Stimulated activated CD8-positive, alpha-beta memory T cell treated with anti-CD3 and anti-CD28 coated beads, Interleukin-15, amount 100 ng/mL, for 4 hours (primary cell): ENCODE measurements around the gene DAPP1.
"Not testable (repeated sequence)": the region's sequence is repeated elsewhere in the genome, so short reads cannot be mapped to it uniquely, and the experiment has no call there.

ENCODE experiments used
- DNase-seq, 2 donors: peaks; one replicate each; pipeline ENCODE4 v3.0.0-alpha.2; 2020; ENCODE audit warnings: low read depth in 2 of 2

DAPP1 gene, protein sequence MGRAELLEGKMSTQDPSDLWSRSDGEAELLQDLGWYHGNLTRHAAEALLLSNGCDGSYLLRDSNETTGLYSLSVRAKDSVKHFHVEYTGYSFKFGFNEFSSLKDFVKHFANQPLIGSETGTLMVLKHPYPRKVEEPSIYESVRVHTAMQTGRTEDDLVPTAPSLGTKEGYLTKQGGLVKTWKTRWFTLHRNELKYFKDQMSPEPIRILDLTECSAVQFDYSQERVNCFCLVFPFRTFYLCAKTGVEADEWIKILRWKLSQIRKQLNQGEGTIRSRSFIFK

DNA sequence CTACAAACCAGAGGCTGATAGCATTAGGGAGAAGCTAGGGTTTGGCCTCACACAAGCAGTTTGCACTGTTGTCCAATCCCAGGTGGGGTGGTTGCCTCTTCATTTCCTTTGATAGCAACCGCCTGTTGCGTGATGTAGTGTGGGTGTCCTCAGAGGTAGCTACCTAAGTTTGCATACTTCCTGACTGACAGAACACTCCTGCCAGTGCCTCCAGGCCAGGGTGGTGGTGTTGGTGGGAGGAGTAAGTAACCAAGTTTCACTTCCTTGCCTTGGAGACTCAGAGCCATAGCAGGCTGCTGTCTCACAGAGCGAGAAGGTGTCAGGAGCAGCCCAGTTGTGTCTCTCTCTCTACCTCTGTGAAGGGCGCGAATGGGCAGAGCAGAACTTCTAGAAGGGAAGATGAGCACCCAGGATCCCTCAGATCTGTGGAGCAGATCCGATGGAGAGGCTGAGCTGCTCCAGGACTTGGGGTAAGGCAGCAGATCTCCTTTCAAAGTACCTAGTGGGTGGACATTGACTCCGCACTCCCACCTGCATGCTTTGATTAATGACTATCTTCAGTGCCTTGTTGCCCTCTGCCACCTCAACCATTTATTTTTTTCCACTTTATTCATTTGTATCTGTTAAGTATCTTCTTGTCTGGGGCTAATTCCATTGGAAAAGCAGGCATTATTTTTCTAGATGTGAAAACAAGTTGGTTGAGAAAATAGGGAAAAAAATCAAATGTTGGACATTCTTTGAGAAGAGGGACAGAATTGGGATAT is at the start of gene DAPP1:
Gene DAPP1, plus strand, starts transcription at position 283 of the 764 bp plus-strand sequence. Its CDS starts 87 bp downstream, at position 370.
- DNase-seq: peak; percentile 26 to 56

GRCh38 chr4:99770842-99771241 is 45.8 kb upstream of the DAPP1 start:
- DNase-seq: not testable (repeated sequence)

GRCh38 chr4:99783940-99784339 is 32.7 kb upstream of the DAPP1 start:
- DNase-seq: no peak

DNA sequence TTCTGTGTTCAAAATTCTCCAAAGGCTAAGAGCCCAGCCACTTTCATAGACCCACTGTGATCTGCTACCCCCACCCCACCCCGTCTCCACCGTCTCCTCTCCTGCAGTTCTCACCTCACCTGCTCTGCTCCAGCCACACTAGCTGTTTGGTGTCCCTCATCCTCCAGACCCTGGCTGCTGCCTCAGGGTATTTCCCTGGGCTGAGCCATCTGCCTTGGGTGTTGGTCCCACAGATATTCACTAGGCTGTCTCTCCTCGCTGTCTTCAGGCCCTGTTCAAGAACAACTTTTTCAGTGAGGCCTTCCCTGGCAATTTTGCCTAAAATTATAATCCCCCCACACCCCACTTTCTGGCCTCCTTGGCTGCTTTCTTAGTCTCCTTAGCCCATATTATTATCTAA is 31.8 kb upstream of the DAPP1 start:
- no peak for DNase-seq

DNA sequence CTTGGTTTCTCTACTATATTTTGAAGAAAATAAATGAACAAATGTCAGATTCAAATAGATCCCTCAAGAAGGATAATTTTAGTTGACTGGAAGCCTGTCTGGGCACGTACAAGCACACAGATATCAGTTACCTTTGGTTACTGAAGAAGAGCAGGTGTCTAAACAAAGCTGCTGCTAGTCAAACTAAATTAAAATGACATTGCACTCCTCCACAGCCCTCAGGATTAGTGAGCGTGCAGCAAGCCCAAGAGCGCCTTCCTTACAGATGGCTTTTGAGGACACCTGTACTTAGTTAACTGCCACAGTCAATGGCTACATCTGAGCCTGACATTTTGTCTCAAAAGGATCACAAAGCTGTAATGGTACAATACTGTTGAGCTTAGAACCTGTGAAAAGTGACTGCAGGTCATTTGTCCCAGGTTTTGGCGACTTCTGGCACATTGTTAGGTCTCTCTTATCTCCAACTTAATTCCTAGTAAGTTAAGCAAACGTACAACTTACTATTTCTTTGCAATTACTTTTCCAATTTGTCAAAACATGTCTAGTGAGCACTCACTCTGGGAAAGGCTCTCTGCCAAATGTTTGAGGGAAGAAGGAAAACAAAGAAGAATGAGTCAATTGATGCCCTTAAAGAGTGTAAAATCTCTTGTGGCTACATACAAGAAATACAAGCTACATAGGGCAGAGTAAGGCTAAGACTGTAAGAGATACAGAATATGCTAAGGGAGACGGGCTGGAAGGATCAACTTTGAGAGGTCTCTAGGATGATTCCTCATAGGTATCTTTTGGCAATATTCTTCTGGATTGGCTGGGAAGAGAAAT is 25.6 kb upstream of the DAPP1 start:
- DNase-seq: no peak

GRCh38 chr4:99800332-99801004 is 16.2 kb upstream of the DAPP1 start:
- DNase-seq: no peak

DNA sequence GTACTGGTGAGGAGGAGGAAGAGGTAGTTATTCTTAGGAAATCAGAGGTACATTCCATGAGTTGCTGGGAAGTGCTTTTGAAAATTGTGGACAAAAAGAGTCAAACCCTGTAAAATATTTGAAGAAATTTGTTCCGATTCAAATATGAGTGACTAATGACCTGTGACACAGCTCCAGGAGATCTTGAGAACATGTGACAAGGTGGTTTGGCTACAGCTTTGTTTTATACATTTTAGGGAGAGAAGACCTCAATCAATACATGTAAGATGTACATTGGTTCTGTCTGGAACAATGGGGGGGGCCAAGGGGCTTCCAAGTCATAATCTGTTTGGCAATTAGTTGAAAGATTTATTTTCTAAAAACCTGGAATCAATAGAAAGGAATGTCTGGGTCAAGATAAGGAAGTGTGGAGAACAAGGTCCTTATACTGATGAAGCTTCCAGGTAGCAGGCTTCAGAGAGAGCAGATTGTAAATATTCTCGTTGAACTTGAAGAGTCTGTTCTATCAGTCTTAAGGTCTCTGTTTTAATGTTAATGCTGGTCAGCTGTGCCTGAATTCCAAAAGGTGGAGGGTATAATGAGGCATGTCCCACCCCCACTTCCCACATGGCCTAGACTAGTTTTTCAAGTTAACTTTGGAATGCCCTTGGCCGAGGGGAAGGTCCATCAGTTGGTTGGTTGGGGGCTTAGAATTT is 15.5 kb upstream of the DAPP1 start:
- no peak for DNase-seq

DNA sequence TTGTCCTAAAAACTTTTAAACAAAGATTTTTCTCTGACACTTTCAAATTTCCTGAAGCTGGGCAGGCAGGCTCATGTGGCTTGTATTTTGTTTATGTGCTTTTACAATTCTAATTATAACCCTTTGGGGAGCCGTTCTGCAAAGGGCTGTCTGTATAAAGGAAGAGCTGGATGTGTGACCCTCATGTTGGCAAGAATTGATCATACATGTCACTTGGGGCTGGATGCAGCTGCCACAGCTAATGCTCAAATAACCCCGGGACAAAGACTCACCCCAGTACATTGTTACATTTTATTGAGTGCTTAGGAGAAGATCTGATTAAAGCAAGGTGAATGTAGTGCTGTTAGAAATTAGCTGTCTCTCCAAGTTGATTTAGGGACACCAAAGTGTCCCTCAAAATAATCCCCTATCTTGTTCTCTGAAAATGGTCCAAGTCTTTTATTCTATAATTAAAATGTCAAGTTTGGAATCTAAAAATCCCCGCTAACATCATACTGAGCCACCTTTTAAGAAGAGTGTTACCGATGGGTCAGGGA is 13.0 kb upstream of the DAPP1 start:
- no peak for DNase-seq

DNA sequence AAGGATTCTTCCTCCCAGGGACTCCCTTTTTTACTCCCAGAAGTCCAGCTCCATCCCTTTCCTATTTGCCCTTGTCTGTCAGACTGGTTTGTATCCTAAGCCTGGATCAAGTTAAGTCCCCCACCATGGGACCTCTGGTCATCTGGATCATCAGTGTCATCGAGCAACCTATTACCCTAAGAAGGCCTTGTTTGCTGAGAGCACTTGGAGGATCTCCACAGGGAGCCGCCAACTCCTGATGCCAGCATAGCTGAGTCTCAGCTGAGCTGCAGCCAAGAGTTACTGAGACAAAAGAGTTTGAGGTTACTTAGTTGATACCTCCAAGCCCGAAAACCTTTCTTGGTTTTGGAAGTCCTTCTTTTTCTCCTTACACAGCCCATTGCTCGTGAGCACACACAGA is 10.1 kb upstream of the DAPP1 start:
- DNase-seq: no peak

GRCh38 chr4:99807666-99808065 is 9.0 kb upstream of the DAPP1 start:
- no peak for DNase-seq

GRCh38 chr4:99808260-99808857 is 8.3 kb upstream of the DAPP1 start:
- peak; percentile 34 to 49 for DNase-seq

GRCh38 chr4:99809326-99809725 is 7.3 kb upstream of the DAPP1 start:
- DNase-seq: no peak

GRCh38 chr4:99810536-99810935 is 6.1 kb upstream of the DAPP1 start:
- no peak for DNase-seq

- DNase-seq: no peak
These were observed 5.5 kb upstream of the DAPP1 start for GRCh38 chr4:99811117-99811516.

GRCh38 chr4:99811850-99812249 is 4.8 kb upstream of the DAPP1 start:
- no peak for DNase-seq

DNA sequence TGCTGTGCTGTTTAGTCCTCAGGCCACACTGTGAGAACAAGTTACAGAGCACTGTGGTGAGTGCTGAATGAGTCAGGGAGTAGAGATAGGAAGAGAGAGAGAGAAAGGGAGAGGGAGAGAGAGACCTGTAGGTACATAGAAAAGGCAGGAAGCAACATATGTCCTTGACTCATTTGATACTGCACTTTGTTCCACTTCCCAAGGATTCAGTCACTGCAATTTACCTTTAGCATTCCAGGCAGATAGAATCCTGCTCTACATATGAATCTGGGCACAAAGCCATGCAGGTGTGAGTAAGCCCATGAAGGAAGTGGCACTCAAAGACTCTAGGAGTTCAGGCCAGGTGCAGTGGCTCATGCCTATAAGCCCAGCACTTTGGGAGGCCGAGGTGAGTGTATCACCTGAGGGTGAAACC is 1.0 kb upstream of the DAPP1 start:
- no peak for DNase-seq

- no peak for DNase-seq
These were observed 773 bp downstream of the DAPP1 start for GRCh38 chr4:99817309-99817890.

- no peak for DNase-seq
These were observed 2.0 kb downstream of the DAPP1 start for GRCh38 chr4:99818661-99819060.

GRCh38 chr4:99821918-99822503 is 5.4 kb downstream of the DAPP1 start:
- no peak for DNase-seq

GRCh38 chr4:99822734-99823133 is 6.1 kb downstream of the DAPP1 start:
- DNase-seq: no peak
